OCI-LY3 (cell line): Measurements from ENCODE around the gene IGDCC3.
A peak's percentile ranks its signal among the peaks of the same experiment; 100 is the strongest.

Source experiments
- H2AFZ ChIP-seq: fragments of 200-600, 300-600 bp; shearing (Covaris generic); 2 replicates; pipeline ENCODE4 v1.6.0; 2014; ENCODE audit warnings: antibody characterized with exemption, low read depth, low read length
- H3K27ac ChIP-seq: fragments of 200-600, 300-600 bp; sonication (generic); 2 replicates; pipeline ENCODE4 v1.5.1; 2014; ENCODE audit warnings: mild to moderate bottlenecking, low read length, moderate library complexity, mixed read lengths
- H3K27me3 ChIP-seq: fragments of 200-600, 300-600 bp; sonication (generic); 2 replicates; pipeline ENCODE4 v1.6.1; 2014; ENCODE audit warnings: low read depth, low read length, mixed read lengths
- H3K36me3 ChIP-seq: fragments of 200-600, 300-600 bp; sonication (generic); replicated peaks from 2 replicates; pipeline ENCODE3; 2014; ENCODE audit warnings: low read depth, low read length, mixed read lengths
- H3K4me1 ChIP-seq: fragments of 300-600, 200-600 bp; sonication (generic); 2 replicates; pipeline ENCODE4 v1.6.1; 2014; ENCODE audit warnings: low read length, mixed read lengths
- H3K4me2 ChIP-seq: fragments of 200-600, 300-600 bp; sonication (generic); 2 replicates; pipeline ENCODE4 v1.6.1; 2014; ENCODE audit warnings: low read length, mixed read lengths
- H3K4me3 ChIP-seq: fragments of 300-600, 200-600 bp; sonication (generic); 2 replicates; pipeline ENCODE4 v1.5.1; 2014; ENCODE audit warnings: antibody characterized with exemption, mild to moderate bottlenecking, low read length, moderate library complexity
- H3K79me2 ChIP-seq: fragments of 300-600, 200-600 bp; shearing (Covaris generic); 2 replicates; pipeline ENCODE4 v1.6.1; 2014; ENCODE audit warnings: mild to moderate bottlenecking, low read length, mixed read lengths
- H3K9ac ChIP-seq: fragments of 300-600, 200-600 bp; shearing (Covaris generic); 2 replicates; pipeline ENCODE4 v1.6.0; 2014; ENCODE audit warnings: mild to moderate bottlenecking, low read length, moderate library complexity
- H3K9me3 ChIP-seq: fragments of 200-600, 300-600 bp; shearing (Covaris generic); 2 replicates; pipeline ENCODE4 v1.6.1; 2014; ENCODE audit warnings: low read length, mixed read lengths; ENCODE audit not compliant: insufficient read depth
- H4K20me1 ChIP-seq: fragments of 200-600, 300-600 bp; sonication (generic); 2 replicates; pipeline ENCODE4 v1.6.1; 2016; ENCODE audit warnings: low read length, mixed read lengths; ENCODE audit not compliant: insufficient read depth
- EZH2phosphoT487 ChIP-seq: fragments of 200-600 bp; shearing (Covaris generic); IDR thresholded peaks from 2 replicates; pipeline ENCODE4 v1.6.1; 2018; ENCODE audit warnings: antibody characterized with exemption, mixed run types, low read depth
- TF ChIP-seq, protein P1 (sequence below): fragments of 200-600, 300-600 bp; sonication (generic); IDR thresholded peaks from 2 replicates; pipeline ENCODE4 v1.5.1; 2014; ENCODE audit warnings: antibody characterized with exemption, low read length, low read depth

Gene IGDCC3

DNA sequence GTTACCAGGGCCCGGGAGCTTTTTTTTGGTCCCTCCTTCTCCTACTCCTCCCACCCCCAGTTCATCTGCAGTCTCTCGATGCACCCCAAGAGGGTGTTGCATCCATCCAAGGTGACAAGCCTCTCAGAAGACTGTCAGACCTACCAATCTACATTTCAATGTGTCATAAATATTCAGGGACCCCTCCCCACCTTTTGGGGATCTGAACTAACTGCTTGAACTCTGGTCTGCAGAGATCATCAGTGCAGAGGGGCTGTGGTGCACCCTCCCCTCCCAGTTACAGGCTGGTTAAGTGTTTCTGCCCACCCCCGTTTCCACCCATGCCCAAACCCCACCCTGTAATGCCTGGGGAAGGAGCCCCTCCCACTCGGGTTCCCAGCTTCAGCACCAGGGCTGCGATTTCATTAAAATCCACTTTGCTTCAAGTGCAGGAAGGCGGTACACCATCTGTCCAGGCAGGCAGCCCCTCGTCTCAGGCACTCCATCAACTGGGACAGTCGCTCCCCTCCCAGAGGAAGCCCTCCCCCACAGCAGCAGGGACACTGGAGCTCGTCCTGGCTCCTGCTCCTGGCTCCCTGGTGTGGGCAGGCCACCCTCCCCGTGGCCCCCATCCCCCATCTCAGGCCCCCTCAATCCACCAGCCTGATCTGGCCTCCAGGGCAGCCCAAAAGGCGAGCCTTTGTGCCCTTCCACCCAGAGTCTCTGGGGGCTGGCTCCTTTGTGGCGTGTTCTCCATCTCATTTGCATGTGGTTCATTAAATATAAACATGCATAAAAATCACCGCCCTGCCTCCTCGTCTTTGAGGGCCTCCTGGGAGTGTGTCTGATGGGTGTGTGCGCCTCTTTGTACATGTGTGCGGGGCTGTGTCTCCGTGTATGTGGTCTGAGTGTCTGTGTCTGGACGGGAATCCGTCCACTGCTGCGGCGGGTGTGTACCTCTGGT is 41.0 kb downstream of the IGDCC3 start:
- Histone ChIP-seq H2AFZ (no peak overlapping the region), H4K20me1 (no peaks in the 10 kb centered on the region), H3K9ac (no peak overlapping the region), H3K79me2 (no peaks in the 10 kb centered on the region), H3K9me3 (no peaks in the 10 kb centered on the region), H3K4me1 (peaks cover 10% of the 10 kb centered on the region), H3K27ac (no peak overlapping the region), H3K27me3 (peaks cover 46% of the 10 kb centered on the region), H3K36me3 (no peaks in the 10 kb centered on the region), H3K4me3 (no peak overlapping the region), H3K4me2 (peak overlapping the region; percentile 38; the same call in 1 of the 2 replicates)
- TF ChIP-seq, protein P1, sequence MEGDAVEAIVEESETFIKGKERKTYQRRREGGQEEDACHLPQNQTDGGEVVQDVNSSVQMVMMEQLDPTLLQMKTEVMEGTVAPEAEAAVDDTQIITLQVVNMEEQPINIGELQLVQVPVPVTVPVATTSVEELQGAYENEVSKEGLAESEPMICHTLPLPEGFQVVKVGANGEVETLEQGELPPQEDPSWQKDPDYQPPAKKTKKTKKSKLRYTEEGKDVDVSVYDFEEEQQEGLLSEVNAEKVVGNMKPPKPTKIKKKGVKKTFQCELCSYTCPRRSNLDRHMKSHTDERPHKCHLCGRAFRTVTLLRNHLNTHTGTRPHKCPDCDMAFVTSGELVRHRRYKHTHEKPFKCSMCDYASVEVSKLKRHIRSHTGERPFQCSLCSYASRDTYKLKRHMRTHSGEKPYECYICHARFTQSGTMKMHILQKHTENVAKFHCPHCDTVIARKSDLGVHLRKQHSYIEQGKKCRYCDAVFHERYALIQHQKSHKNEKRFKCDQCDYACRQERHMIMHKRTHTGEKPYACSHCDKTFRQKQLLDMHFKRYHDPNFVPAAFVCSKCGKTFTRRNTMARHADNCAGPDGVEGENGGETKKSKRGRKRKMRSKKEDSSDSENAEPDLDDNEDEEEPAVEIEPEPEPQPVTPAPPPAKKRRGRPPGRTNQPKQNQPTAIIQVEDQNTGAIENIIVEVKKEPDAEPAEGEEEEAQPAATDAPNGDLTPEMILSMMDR = peak; percentile 17
- no peak for TF ChIP-seq EZH2phosphoT487

DNA sequence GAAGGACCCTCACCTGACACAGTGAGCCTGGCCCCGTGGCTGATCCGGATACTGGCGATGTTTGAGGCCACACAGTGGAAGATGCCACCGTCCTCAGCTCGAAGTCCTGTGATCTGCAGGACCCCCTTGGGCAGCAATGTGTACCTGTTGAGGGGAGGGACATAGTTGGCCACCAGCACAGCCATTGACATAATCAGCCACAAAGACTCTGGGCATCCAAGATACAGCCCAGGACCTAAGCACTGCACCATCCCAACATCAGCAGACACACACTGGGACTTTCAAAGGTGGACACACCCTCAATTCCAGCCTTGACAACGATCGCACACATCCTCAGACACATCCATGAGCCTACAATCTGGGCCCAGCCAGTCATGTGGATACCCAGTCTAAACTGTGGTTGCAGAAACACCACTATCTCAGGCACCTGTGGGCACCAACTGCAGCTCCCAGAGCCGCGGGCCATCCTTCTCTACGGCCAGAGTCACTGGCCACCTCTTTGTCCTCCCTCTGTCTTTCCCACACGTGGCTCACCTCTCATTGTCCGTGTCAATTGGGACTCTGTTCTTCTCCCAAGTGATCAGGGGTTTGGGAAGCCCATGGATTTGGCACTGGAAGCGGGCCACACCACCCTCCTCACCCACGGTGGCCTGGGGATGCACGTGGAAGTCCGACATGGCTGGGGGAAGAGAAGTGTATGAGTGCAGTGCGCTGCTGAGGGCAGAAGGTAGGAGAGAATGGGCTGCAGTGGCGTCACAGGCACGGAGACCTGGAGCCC is 42.3 kb downstream of the IGDCC3 start:
- no peaks in the 10 kb centered on the region for H3K79me2 ChIP-seq
- H3K9me3 ChIP-seq = no peaks in the 10 kb centered on the region
- H2AFZ ChIP-seq = no peak overlapping the region
- H3K27me3 ChIP-seq = peaks cover 46% of the 10 kb centered on the region
- no peak for TF ChIP-seq EZH2phosphoT487
- TF ChIP-seq, protein P1 = no peak
- no peak overlapping the region for H3K4me3 ChIP-seq
- H3K27ac ChIP-seq = no peak overlapping the region
- no peaks in the 10 kb centered on the region for H3K36me3 ChIP-seq
- H3K4me2 ChIP-seq = no peak overlapping the region
- peaks cover 10% of the 10 kb centered on the region for H3K4me1 ChIP-seq
- H3K9ac ChIP-seq = no peak overlapping the region
- H4K20me1 ChIP-seq = no peaks in the 10 kb centered on the region

DNA sequence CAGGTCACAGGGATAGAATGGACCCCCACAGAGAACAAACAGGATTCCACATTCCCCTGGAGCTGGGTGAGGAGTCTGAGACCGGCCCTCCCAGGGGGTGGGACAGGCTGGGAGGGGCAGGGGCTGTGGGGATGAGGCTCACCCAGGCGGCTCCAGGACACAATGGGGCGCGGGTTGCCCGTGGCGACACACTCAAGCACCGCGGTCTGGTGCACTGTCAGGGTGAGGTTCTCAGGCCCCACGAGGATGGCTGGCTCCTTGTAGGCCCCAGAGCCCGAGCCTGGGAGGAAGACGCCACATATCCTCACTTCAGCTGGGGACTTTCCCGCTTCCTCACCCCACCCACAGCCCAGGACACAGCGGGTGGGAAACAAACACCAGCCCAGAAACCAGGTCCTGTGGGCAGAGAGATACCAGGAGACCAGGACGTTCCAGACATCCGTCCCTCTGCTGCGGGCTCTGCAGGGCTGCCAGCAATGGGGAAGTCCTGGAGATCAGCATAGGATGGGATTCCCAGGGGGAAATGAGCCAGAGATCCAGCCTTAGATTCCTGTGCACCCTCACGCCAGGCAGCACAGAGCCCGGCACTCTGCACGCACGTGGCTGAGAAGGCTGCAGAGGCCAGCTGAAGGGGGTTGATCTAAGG is 43.1 kb downstream of the IGDCC3 start:
- Histone ChIP-seq H4K20me1 (no peaks in the 10 kb centered on the region), H3K9ac (no peak overlapping the region), H3K9me3 (no peaks in the 10 kb centered on the region), H3K27me3 (peaks cover 46% of the 10 kb centered on the region), H3K79me2 (no peaks in the 10 kb centered on the region), H3K27ac (no peak overlapping the region), H2AFZ (no peak overlapping the region), H3K4me1 (peaks cover 10% of the 10 kb centered on the region), H3K4me3 (no peak overlapping the region), H3K36me3 (no peaks in the 10 kb centered on the region), H3K4me2 (no peak overlapping the region)
- TF ChIP-seq, protein P1 = no peak
- no peak for TF ChIP-seq EZH2phosphoT487
